AG09319 (cell line): ENCODE data around the gene TRPC6.

Experiments used
- DNase-seq: peaks from one replicate; pipeline ENCODE4 v3.0.0-alpha.2; 2010; ENCODE audit warnings: low read depth; ENCODE audit errors: extremely low read depth
- TF ChIP-seq, protein P1 (sequence below): IDR thresholded peaks from 2 replicates; pipeline ENCODE4 v1.5.1; 2011; ENCODE audit warnings: low read depth, mild to moderate bottlenecking, inconsistent platforms, low read length, moderate library complexity

TRPC6 gene

DNA sequence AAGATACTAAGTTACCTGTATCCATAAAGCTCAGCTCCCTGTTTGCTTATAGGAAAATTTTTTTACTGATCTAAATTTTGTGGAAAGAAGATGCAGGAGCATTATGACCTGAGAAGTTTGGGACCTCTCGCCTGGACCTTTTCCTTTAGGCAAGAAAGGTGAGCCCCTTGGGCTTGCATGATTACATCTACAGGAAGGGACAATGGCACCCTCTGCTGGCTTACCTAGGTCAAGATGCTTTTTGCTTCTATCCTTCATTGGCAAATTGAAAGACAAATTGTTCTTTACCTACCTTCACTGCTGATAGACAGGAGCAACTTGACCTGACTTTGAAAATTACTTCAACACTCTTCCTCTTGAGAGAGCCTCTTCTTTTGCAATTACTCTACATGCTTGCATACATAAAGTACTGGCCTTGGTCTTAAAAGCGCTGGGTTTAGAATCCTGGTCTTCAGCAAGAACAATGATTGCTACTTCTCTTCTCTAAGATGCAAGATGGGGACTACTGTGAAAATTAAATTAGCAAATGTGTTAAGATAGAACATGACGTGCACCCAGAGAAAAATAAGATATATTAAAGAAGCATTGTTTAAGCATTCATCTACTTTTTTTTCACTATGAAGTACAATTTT is 147.2 kb downstream of the TRPC6 start:
- DNase-seq, result no peak
- TF ChIP-seq, protein P1, sequence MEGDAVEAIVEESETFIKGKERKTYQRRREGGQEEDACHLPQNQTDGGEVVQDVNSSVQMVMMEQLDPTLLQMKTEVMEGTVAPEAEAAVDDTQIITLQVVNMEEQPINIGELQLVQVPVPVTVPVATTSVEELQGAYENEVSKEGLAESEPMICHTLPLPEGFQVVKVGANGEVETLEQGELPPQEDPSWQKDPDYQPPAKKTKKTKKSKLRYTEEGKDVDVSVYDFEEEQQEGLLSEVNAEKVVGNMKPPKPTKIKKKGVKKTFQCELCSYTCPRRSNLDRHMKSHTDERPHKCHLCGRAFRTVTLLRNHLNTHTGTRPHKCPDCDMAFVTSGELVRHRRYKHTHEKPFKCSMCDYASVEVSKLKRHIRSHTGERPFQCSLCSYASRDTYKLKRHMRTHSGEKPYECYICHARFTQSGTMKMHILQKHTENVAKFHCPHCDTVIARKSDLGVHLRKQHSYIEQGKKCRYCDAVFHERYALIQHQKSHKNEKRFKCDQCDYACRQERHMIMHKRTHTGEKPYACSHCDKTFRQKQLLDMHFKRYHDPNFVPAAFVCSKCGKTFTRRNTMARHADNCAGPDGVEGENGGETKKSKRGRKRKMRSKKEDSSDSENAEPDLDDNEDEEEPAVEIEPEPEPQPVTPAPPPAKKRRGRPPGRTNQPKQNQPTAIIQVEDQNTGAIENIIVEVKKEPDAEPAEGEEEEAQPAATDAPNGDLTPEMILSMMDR, result peak; percentile 87

- TF ChIP-seq, protein P1, result no peak
- no peak for DNase-seq
These were observed 148.3 kb downstream of the TRPC6 start for GRCh38 chr11:101435408-101435973.

GRCh38 chr11:101434026-101434643 is 149.7 kb downstream of the TRPC6 start:
- TF ChIP-seq, protein P1, result no peak
- DNase-seq, result no peak

DNA sequence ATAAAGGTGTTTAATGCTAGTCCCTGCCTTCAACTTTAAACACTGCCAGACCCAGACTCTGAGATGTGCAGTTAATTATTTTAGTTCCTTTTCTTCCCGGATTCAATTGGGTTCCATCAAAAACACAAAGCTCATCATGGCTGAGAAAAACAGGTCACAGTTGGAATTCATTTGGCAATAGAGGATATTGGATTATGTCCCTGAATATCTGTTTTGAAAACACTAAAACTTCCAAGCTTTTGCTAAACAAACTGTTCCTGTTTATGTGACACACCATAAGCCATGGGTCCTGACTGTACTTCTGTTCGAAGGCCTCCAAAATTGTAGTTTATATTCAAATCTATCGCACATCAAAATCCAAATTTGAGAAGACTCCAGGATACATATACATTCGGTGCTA is 150.7 kb downstream of the TRPC6 start:
- TF ChIP-seq, protein P1, result no peak
- no peak for DNase-seq

DNA sequence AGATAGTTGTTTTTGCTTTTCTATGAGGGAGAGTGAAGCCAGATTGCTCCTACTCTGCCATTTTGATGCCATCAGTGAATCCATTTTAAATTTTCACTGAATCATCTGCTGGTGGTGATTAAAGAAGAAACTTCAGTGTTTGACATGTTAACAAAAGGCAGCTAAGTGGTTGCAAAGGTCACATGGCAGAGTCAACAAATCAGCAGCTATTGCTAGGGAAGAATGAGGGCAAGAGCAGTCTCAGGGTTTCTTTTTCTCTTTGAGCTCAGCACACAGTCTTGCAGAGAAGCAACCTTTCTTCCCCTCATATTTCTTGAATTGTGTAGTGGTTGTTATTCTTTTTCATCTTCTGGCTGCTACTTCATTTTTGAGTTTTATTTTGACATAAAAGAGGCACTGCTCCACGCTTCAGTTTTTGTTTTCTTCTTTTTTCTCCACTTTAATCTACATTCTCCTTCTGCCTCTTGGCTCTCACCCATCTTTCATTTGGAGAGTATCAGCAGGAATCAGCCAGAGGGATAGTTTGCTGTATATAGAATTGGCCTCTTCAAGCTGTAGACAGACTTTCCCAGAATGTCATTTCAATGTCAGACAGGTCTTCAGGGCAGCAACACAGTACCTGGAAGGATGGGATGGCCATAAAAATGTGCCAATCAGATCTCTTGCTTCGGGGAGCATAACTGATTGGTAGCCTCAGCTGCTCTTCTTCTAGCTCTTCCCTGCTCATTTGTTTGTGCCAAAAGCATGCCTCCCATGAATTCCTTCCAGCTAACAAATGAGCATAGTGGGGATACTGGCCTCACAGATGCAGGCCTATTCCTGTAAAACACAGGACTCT is 153.9 kb downstream of the TRPC6 start:
- no peak for DNase-seq
- TF ChIP-seq, protein P1, result no peak

- no peak for DNase-seq
These were observed 154.9 kb downstream of the TRPC6 start for GRCh38 chr11:101428918-101429317.

More at GRCh38 chr11:101428918-101429317, 154.9 kb downstream of the TRPC6 start:
- TF ChIP-seq, protein P1, result peak; percentile 54
